Chondrocyte (in vitro differentiated cells): ENCODE measurements around the gene USP54. TPM values are rescaled to one million over a fixed set of nuclear protein-coding genes. Genes with fewer than 3 reads are reported as not detected.
A peak's percentile ranks its signal among the peaks of the same experiment; 100 is the strongest.

Source experiments
- DNase-seq: peaks from one replicate; pipeline ENCODE4 v3.0.0; 2021; ENCODE audit warnings: mixed read lengths, low spot score
- H3K27ac Mint-ChIP-seq: one replicate; pipeline ENCODE4 v1.8.0; 2021; ENCODE audit warnings: mild to moderate bottlenecking, moderate library complexity, mixed read lengths; ENCODE audit not compliant: unreplicated experiment
- H3K27me3 Mint-ChIP-seq: 2 replicates; pipeline ENCODE4 v1.8.0; 2021; ENCODE audit warnings: low read depth, mixed read lengths
- H3K36me3 Mint-ChIP-seq: 2 replicates; pipeline ENCODE4 v1.8.0; 2021; ENCODE audit warnings: low read depth, mixed read lengths
- H3K4me1 Mint-ChIP-seq: 2 replicates; pipeline ENCODE4 v1.8.0; 2021; ENCODE audit warnings: low read depth, mild to moderate bottlenecking, mixed read lengths
- H3K4me3 Mint-ChIP-seq: one replicate; pipeline ENCODE4 v1.8.0; 2021; ENCODE audit warnings: mild to moderate bottlenecking, moderate library complexity, mixed read lengths; ENCODE audit not compliant: unreplicated experiment
- H3K9me3 Mint-ChIP-seq: 2 replicates; pipeline ENCODE4 v1.8.0; 2021; ENCODE audit warnings: low read depth, mixed read lengths
- total RNA-seq: library from RNA; stranded (reverse); gene quantifications from 3 replicates; pipeline ENCODE4 v1.2.1, GENCODE V29; 2021
- TF ChIP-seq, protein P1 (sequence below): fragments of 200-600 bp; sonication (generic); IDR thresholded peaks from 2 replicates; pipeline ENCODE4 v1.5.0; 2021; ENCODE audit warnings: antibody characterized with exemption, mild to moderate bottlenecking, moderate library complexity

The USP54 gene
- total RNA-seq, 1 donor from 2014 or later = 5.8 TPM

DNA sequence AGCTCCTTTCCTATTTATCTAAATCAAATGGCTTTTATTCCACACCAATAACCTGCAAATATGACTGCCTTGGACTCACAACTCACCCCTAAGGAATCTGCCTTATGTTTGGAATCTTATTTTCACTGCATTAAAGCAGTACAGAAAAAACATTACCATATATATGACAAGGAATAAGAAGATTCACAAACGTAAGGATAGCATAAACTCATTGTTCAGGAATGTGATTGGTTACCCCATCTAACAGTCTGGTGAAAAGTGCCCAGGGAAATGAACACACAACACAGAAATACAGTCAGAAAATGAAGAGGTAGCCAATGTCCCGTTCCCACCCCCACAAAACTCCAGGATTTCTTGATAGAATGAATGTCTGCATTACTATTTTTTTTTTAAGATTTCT lies 97.4 kb downstream of the USP54 start:
- peak overlapping the region; percentile 62 for H3K4me3 Mint-ChIP-seq
- TF ChIP-seq, protein P1, sequence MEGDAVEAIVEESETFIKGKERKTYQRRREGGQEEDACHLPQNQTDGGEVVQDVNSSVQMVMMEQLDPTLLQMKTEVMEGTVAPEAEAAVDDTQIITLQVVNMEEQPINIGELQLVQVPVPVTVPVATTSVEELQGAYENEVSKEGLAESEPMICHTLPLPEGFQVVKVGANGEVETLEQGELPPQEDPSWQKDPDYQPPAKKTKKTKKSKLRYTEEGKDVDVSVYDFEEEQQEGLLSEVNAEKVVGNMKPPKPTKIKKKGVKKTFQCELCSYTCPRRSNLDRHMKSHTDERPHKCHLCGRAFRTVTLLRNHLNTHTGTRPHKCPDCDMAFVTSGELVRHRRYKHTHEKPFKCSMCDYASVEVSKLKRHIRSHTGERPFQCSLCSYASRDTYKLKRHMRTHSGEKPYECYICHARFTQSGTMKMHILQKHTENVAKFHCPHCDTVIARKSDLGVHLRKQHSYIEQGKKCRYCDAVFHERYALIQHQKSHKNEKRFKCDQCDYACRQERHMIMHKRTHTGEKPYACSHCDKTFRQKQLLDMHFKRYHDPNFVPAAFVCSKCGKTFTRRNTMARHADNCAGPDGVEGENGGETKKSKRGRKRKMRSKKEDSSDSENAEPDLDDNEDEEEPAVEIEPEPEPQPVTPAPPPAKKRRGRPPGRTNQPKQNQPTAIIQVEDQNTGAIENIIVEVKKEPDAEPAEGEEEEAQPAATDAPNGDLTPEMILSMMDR = no peak

DNA sequence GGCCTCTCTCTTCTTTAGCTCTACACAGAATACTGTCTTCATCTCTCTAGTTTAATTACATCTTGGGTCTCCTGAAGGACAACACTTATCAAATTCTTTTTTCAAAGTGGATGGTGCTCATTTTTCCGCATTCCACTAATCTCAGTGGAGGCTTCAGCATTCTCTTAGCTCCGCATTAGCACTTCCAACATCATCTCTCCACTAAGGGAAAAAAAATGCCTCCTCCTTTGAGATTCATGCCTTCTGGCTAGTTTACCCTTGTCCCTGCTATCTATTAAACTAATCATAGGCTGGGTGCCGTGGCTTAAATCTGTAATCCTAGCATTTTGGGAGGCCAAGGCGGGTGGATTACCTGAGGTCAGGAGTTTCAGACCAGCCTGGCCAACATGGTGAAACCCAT lies 104.5 kb downstream of the USP54 start:
- Mint-ChIP-seq H3K4me3 (no peak overlapping the region), H3K9me3 (no peaks in the 10 kb centered on the region), H3K27me3 (no peaks in the 10 kb centered on the region), H3K36me3 (peaks cover 9% of the 10 kb centered on the region), H3K27ac (no peak overlapping the region), H3K4me1 (peaks cover 20% of the 10 kb centered on the region)
- DNase-seq = no peak
- TF ChIP-seq, protein P1 = no peak

More for the DNA sequence above, 97.4 kb downstream of the USP54 start:
- no peaks in the 10 kb centered on the region for H3K27me3 Mint-ChIP-seq
- DNase-seq = no peak
- H3K9me3 Mint-ChIP-seq = no peaks in the 10 kb centered on the region
- H3K36me3 Mint-ChIP-seq = peaks cover 2% of the 10 kb centered on the region
- peak overlapping the region; percentile 74 for H3K27ac Mint-ChIP-seq
- H3K4me1 Mint-ChIP-seq = peaks cover 44% of the 10 kb centered on the region

DNA sequence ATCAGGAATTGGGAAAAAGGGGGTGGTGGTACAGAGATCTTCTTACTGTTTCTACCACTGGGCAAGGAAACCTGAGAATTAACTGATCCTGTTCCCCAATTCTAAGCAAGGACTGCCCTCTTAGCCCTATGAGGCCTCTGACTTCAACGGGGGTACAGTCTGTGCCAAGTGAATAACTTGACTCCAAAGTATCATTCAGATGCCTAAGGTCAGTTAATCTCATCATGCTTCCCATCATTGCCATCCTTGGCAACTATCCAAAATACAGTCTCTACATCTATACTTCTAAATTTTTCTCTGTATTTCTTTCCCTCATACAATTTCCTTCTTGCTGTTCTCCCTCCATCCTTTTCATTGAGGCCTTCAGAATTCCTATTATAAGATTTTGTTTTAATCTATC lies 105.8 kb downstream of the USP54 start:
- TF ChIP-seq, protein P1 = no peak
- H3K27me3 Mint-ChIP-seq = no peaks in the 10 kb centered on the region
- H3K4me1 Mint-ChIP-seq = peaks cover 25% of the 10 kb centered on the region
- peak overlapping the region; percentile 45 for H3K27ac Mint-ChIP-seq
- peaks cover 9% of the 10 kb centered on the region for H3K36me3 Mint-ChIP-seq
- H3K4me3 Mint-ChIP-seq = no peak overlapping the region
- DNase-seq = no peak
- H3K9me3 Mint-ChIP-seq = no peaks in the 10 kb centered on the region

DNA sequence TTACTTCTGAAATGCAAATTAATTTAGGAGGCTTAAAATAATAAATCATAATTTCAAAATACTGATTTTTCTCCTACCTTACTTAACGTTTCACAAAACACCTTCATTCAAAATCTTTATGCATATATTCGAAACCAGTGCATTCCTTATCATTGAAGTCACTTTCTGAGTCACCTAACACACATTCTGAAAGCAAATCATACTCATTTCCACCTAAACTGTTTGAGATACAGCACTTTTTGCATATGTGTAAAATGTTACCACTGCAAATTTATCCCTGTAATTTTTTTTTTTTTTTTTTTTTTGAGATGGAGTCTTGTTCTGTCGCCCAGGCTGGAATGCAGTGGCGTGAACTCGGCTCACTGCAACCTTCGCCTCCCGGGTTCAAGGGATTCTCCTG lies 111.0 kb downstream of the USP54 start:
- no peak overlapping the region for H3K27ac Mint-ChIP-seq
- H3K36me3 Mint-ChIP-seq = peaks cover 18% of the 10 kb centered on the region
- no peaks in the 10 kb centered on the region for H3K9me3 Mint-ChIP-seq
- no peak overlapping the region for H3K4me3 Mint-ChIP-seq
- DNase-seq = no peak
- no peaks in the 10 kb centered on the region for H3K27me3 Mint-ChIP-seq
- peaks cover 16% of the 10 kb centered on the region for H3K4me1 Mint-ChIP-seq
- TF ChIP-seq, protein P1 = no peak

DNA sequence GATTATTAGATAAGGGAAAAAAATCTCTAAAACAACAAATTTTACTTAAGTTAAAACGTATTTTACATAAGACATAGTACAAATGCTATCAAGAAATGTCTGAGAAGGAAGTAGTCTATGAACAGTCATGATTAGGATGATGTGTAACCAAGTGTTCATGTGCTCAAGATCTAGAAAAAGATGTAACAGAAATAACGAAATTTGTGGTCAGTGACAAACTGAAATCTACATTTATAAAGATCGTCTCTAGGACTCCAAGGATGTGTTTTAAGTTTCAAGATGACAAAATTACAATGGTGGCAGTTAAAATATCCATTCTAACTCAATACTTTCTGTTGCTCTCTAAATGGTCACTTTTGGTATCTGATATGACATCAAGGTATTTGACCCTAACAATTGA lies 112.5 kb downstream of the USP54 start:
- no peak for DNase-seq
- Mint-ChIP-seq H3K9me3 (no peaks in the 10 kb centered on the region), H3K27ac (no peak overlapping the region), H3K27me3 (no peaks in the 10 kb centered on the region), H3K4me3 (no peak overlapping the region), H3K36me3 (peaks cover 25% of the 10 kb centered on the region), H3K4me1 (peaks cover 13% of the 10 kb centered on the region)
- TF ChIP-seq, protein P1 = no peak
